Naive thymus-derived CD4-positive, alpha-beta T cell (primary cell): Measurements from ENCODE around the gene LAMC1. TPM values are rescaled to one million over a fixed set of nuclear protein-coding genes. Genes with fewer than 3 reads are reported as not detected.
A peak's percentile ranks its signal among the peaks of the same experiment; 100 is the strongest.

Source experiments
- ATAC-seq: fragments of 150-1000 bp; cut with Tn5 transposase; 2 replicates; pipeline ENCODE4 v1.10.0; 2021; ENCODE audit warnings: mild to moderate bottlenecking, moderate library complexity
- CTCF ChIA-PET: fragments of 350-600 bp; sonication (Branson Sonifier 250); formaldehyde crosslinking; loops from one replicate; lab custom pipeline; 2021; ENCODE audit warnings: antibody characterized with exemption; lab: Charles Lee
- POLR2A ChIA-PET: fragments of 350-600 bp; sonication (Branson Sonifier 250); formaldehyde crosslinking; loops from one replicate; lab custom pipeline; 2021; ENCODE audit warnings: antibody characterized with exemption, inconsistent platforms; lab: Charles Lee
- DNase-seq, 9 donors: peaks; one replicate each; pipeline versions ENCODE4 v3.0.0 to v3.0.0-alpha.2; 2020 to 2022; ENCODE audit warnings: mixed read lengths in 1 of 9
- H3K27ac ChIP-seq: one replicate; pipeline ENCODE4 v1.7.0; 2013; ENCODE audit warnings: mild to moderate bottlenecking, low read depth, low read length, moderate library complexity
- H3K27me3 ChIP-seq, 2 donors: one replicate each; pipeline ENCODE4 v1.7.0; 2013; ENCODE audit warnings: low read length in 2 of 2, mild to moderate bottlenecking in 2 of 2, moderate library complexity in 2 of 2; ENCODE audit not compliant: control insufficient read depth in 2 of 2, insufficient read depth in 2 of 2
- H3K36me3 ChIP-seq, 3 experiments: 1 replicate in 2 of 3; 2 replicates in 1 of 3; pipeline ENCODE4 v1.7.0; 2013; ENCODE audit warnings: low read length in 3 of 3, mild to moderate bottlenecking in 3 of 3, moderate library complexity in 1 of 3; ENCODE audit not compliant: insufficient read depth in 3 of 3, control insufficient read depth in 2 of 3
- H3K4me1 ChIP-seq, 2 donors: one replicate each; pipeline ENCODE4 v1.7.0; 2013; ENCODE audit warnings: low read length in 2 of 2, mild to moderate bottlenecking in 2 of 2, moderate library complexity in 1 of 2; ENCODE audit not compliant: control insufficient read depth in 2 of 2, insufficient read depth in 2 of 2
- H3K4me3 ChIP-seq: 2 replicates; pipeline ENCODE4 v1.7.0; 2013; ENCODE audit warnings: mild to moderate bottlenecking, low read length
- H3K9me3 ChIP-seq, 3 experiments: 1 replicate in 2 of 3; 2 replicates in 1 of 3; pipeline ENCODE4 v1.7.0; 2013; ENCODE audit warnings: low read length in 3 of 3; ENCODE audit not compliant: control insufficient read depth in 2 of 3
- H3K27ac Mint-ChIP-seq, 9 donors: one replicate each; pipeline ENCODE4 v1.8.0; 2020 to 2022; ENCODE audit warnings: mixed read lengths in 9 of 9, mild to moderate bottlenecking in 8 of 9, moderate library complexity in 5 of 9, inconsistent platforms in 2 of 9
- H3K27me3 Mint-ChIP-seq, 5 donors: one replicate each; pipeline ENCODE4 v1.8.0; 2021 to 2022; ENCODE audit warnings: mixed read lengths in 5 of 5, mild to moderate bottlenecking in 1 of 5
- H3K36me3 Mint-ChIP-seq, 5 donors: one replicate each; pipeline ENCODE4 v1.8.0; 2020 to 2022; ENCODE audit warnings: mixed read lengths in 5 of 5, mild to moderate bottlenecking in 3 of 5, inconsistent platforms in 1 of 5
- H3K4me1 Mint-ChIP-seq, 7 donors: one replicate each; pipeline ENCODE4 v1.8.0; 2020 to 2022; ENCODE audit warnings: mixed read lengths in 7 of 7, mild to moderate bottlenecking in 3 of 7, inconsistent platforms in 1 of 7
- H3K4me3 Mint-ChIP-seq, 10 donors: one replicate each; pipeline ENCODE4 v1.8.0; 2020 to 2022; ENCODE audit warnings: mild to moderate bottlenecking in 10 of 10, mixed read lengths in 10 of 10, moderate library complexity in 6 of 10, inconsistent platforms in 2 of 10
- H3K9me3 Mint-ChIP-seq, 11 donors: one replicate each; pipeline ENCODE4 v1.8.0; 2020 to 2022; ENCODE audit warnings: mixed read lengths in 11 of 11, mild to moderate bottlenecking in 4 of 11, inconsistent platforms in 1 of 11, moderate library complexity in 1 of 11
- intact Hi-C, 2 donors: fragments of 100-400 bp; cut with micrococcal nuclease; formaldehyde crosslinking; loops; one replicate each; pipeline ENCODE4 v1.15.1; 2023
- polyA plus RNA-seq, 2 donors: library from polyadenylated mRNA; unstranded; fragments of 300-500 nt; fragmentation: Illumina TruSeq; gene quantifications; one replicate each; pipeline ENCODE4 v1.2.3, GENCODE V29; 2021
- total RNA-seq, 6 experiments: library from RNA in 5 of 6; stranded (reverse) in 5 of 6; gene quantifications; 1 replicate in 5 of 6; 2 replicates in 1 of 6; pipeline ENCODE4 v1.2.3 and lab custom pipeline; 2021 to 2026

The LAMC1 gene
- total and polyA plus RNA-seq, 7 experiments from 2014 or later = 0.02 to 1.3 (median 0.24) TPM; not detected in 2

GRCh38 chr1:183012301-183012994, 10.8 kb upstream of the LAMC1 start:
- Histone ChIP-seq H3K36me3 (no peaks in the 10 kb centered on the region), H3K4me3 (no peak overlapping the region), H3K9me3 (peaks cover 0 to 7% (median 0%) of the 10 kb centered on the region in 3 experiments), H3K27me3 (no peaks in the 10 kb centered on the region), H3K27ac (no peak overlapping the region), H3K4me1 (no peaks in the 10 kb centered on the region)
- Mint-ChIP-seq H3K9me3 (peaks cover 0 to 35% (median 10%) of the 10 kb centered on the region in 11 donors), H3K4me1 (no peaks in the 10 kb centered on the region), H3K27ac (no peak overlapping the region), H3K4me3 (no peak overlapping the region), H3K27me3 (peaks cover 14 to 62% (median 49%) of the 10 kb centered on the region in 5 donors), H3K36me3 (peaks cover 0 to 13% (median 0%) of the 10 kb centered on the region in 5 donors)
- intact Hi-C loops = no loop called here
- ATAC-seq (no peak), DNase-seq (no peak)
- CTCF ChIA-PET = no interaction called here
- POLR2A ChIA-PET = no interaction called here

GRCh38 chr1:183019139-183019740, 4.0 kb upstream of the LAMC1 start:
- no peaks in the 10 kb centered on the region for H3K9me3 ChIP-seq
- H3K4me3 ChIP-seq = no peak overlapping the region
- H3K36me3 ChIP-seq = no peaks in the 10 kb centered on the region
- ATAC-seq (no peak), DNase-seq (no peak)
- POLR2A ChIA-PET = no interaction called here
- H3K27me3 ChIP-seq = peaks cover 0 to 16% of the 10 kb centered on the region in 2 donors
- CTCF ChIA-PET = no interaction called here
- H3K36me3 Mint-ChIP-seq = peaks cover 0 to 6% (median 0%) of the 10 kb centered on the region in 5 donors
- peaks cover 3 to 10% of the 10 kb centered on the region in 2 donors for H3K4me1 ChIP-seq
- intact Hi-C loops = no loop called here
- H3K27ac ChIP-seq = no peak overlapping the region
- H3K4me3 Mint-ChIP-seq = no peak overlapping the region
- peaks cover 5 to 12% (median 10%) of the 10 kb centered on the region in 7 donors for H3K4me1 Mint-ChIP-seq
- H3K27ac Mint-ChIP-seq = no peak overlapping the region
- H3K27me3 Mint-ChIP-seq = peaks cover 50 to 70% (median 58%) of the 10 kb centered on the region in 5 donors
- peaks cover 0 to 28% (median 4%) of the 10 kb centered on the region in 11 donors for H3K9me3 Mint-ChIP-seq

- Mint-ChIP-seq H3K4me3 (no peak overlapping the region), H3K27me3 (peaks cover 55 to 75% (median 64%) of the 10 kb centered on the region in 5 donors), H3K9me3 (peaks cover 0 to 29% (median 8%) of the 10 kb centered on the region in 11 donors), H3K36me3 (peaks cover 0 to 8% (median 0%) of the 10 kb centered on the region in 5 donors), H3K4me1 (peaks cover 12 to 18% (median 16%) of the 10 kb centered on the region in 7 donors), H3K27ac (no peak overlapping the region)
- Histone ChIP-seq H3K9me3 (no peaks in the 10 kb centered on the region), H3K27me3 (peaks cover 1 to 22% of the 10 kb centered on the region in 2 donors), H3K27ac (no peak overlapping the region), H3K36me3 (no peaks in the 10 kb centered on the region), H3K4me3 (no peak overlapping the region), H3K4me1 (peaks cover 6 to 17% of the 10 kb centered on the region in 2 donors)
- intact Hi-C loops = no loop called here
- ChIA-PET POLR2A (no interaction called here), CTCF (no interaction called here)
- DNase-seq (no peak), ATAC-seq (no peak)
Observed at GRCh38 chr1:183019860-183020259, 3.4 kb upstream of the LAMC1 start.

GRCh38 chr1:183021405-183022201, 1.6 kb upstream of the LAMC1 start:
- H3K4me1 ChIP-seq = peaks cover 6 to 18% of the 10 kb centered on the region in 2 donors
- no peak for DNase-seq
- H3K36me3 ChIP-seq = no peaks in the 10 kb centered on the region
- intact Hi-C loops = no loop called here
- Mint-ChIP-seq H3K4me1 (peaks cover 12 to 21% (median 18%) of the 10 kb centered on the region in 7 donors), H3K9me3 (peaks cover 0 to 33% (median 7%) of the 10 kb centered on the region in 11 donors), H3K4me3 (peak overlapping the region in 7 of 10 donors; percentile 3 to 89 (median 61)), H3K27ac (no peak overlapping the region), H3K27me3 (peaks cover 66 to 78% (median 73%) of the 10 kb centered on the region in 5 donors), H3K36me3 (peaks cover 0 to 8% (median 0%) of the 10 kb centered on the region in 5 donors)
- ChIA-PET POLR2A (no interaction called here), CTCF (no interaction called here)
- no peaks in the 10 kb centered on the region for H3K9me3 ChIP-seq
- no peak overlapping the region for H3K4me3 ChIP-seq
- peaks cover 4 to 29% of the 10 kb centered on the region in 2 donors for H3K27me3 ChIP-seq
- ATAC-seq = no peak
- no peak overlapping the region for H3K27ac ChIP-seq

- peak overlapping the region; percentile 22 for H3K4me3 ChIP-seq
- H3K9me3 ChIP-seq = no peaks in the 10 kb centered on the region
- peaks cover 6 to 18% of the 10 kb centered on the region in 2 donors for H3K4me1 ChIP-seq
- ChIA-PET POLR2A (no interaction called here), CTCF (no interaction called here)
- no peaks in the 10 kb centered on the region for H3K36me3 ChIP-seq
- DNase-seq = peak in 4 of 9 donors; percentile 2 to 28 (median 13)
- H3K36me3 Mint-ChIP-seq = peaks cover 0 to 8% (median 0%) of the 10 kb centered on the region in 5 donors
- peaks cover 12 to 21% (median 18%) of the 10 kb centered on the region in 7 donors for H3K4me1 Mint-ChIP-seq
- H3K27ac ChIP-seq = no peak overlapping the region
- intact Hi-C loops = no loop called here
- H3K9me3 Mint-ChIP-seq = peaks cover 0 to 28% (median 7%) of the 10 kb centered on the region in 11 donors
- H3K27me3 Mint-ChIP-seq = peaks cover 70 to 81% (median 75%) of the 10 kb centered on the region in 5 donors
- H3K27me3 ChIP-seq = peaks cover 4 to 37% of the 10 kb centered on the region in 2 donors
- ATAC-seq = peak; percentile 66
- peak overlapping the region; percentile 26 to 89 (median 63) for H3K4me3 Mint-ChIP-seq
- H3K27ac Mint-ChIP-seq = peak overlapping the region in 1 of 9 donors; percentile 13
Observed at GRCh38 chr1:183022202-183023145, 746 bp upstream of the LAMC1 start.
